OCI-LY1 (cell line): ENCODE data around the gene PCSK5.

Source experiments
- CTCF ChIP-seq: fragments of 200-600 bp; sonication (generic), shearing (Covaris generic); IDR thresholded peaks from 2 replicates; pipeline ENCODE4 v1.5.1; 2017; ENCODE audit warnings: mild to moderate bottlenecking, antibody characterized with exemption, low read length, moderate library complexity, mixed read lengths
- EZH2 ChIP-seq: fragments of 200-600 bp; sonication (generic), shearing (Covaris generic); IDR thresholded peaks from 2 replicates; pipeline ENCODE4 v1.8.0; 2017; ENCODE audit warnings: borderline replicate concordance, mixed run types, mild to moderate bottlenecking, antibody characterized with exemption, low read length, moderate library complexity, mixed read lengths

GRCh38 chr9:75962013-75962661, 71.7 kb downstream of the PCSK5 start:
- TF ChIP-seq CTCF (no peak), EZH2 (no peak)
